Measurements from ENCODE around the gene EVI2B.
"Not testable (repeated sequence)": the region's sequence is repeated elsewhere in the genome, so short reads cannot be mapped to it uniquely, and the experiment has no call there.

Gene EVI2B

GRCh38 chr17:31269036-31269577, 44.7 kb downstream of the EVI2B start:
- no peak for DNase-seq

- DNase-seq: no peak
These were observed 47.8 kb downstream of the EVI2B start for GRCh38 chr17:31266042-31266441.

- not testable (repeated sequence) for DNase-seq
These were observed 50.9 kb downstream of the EVI2B start for GRCh38 chr17:31262923-31263322.

GRCh38 chr17:31261601-31262000, 52.3 kb downstream of the EVI2B start:
- DNase-seq: no peak

GRCh38 chr17:31260151-31260550, 53.7 kb downstream of the EVI2B start:
- no peak for DNase-seq

GRCh38 chr17:31256936-31257335, 56.9 kb downstream of the EVI2B start:
- no peak for DNase-seq

- no peak for DNase-seq
These were observed 59.2 kb downstream of the EVI2B start for GRCh38 chr17:31254654-31255053.
